GM12801 (cell line): ENCODE data around the gene ZNF618.

ENCODE experiments used
- TF ChIP-seq, protein P1 (sequence below): IDR thresholded peaks from one replicate; pipeline ENCODE4 v1.5.1; 2011; ENCODE audit warnings: control low read depth; ENCODE audit not compliant: insufficient read length; ENCODE audit errors: extremely low read depth

Gene ZNF618

DNA sequence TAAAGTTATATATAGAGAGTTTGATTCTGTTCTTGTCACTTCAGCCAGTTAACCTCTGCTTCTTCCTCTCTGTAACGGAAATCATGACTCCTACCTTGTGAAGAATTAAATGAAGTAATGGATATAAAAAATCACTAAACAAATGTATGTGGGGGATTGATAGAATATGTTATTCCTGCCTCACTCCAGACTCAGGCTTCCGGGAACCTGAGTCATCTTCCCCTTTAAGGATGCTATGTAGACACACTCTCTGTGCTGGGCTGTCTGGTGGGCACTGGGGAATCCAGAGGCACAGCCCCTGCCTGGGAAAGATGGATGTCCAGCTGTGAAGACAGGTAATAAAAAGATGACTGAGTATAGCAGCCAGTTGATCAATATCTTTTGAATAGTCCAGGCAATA lies 77.4 kb downstream of the ZNF618 start:
- TF ChIP-seq, protein P1, sequence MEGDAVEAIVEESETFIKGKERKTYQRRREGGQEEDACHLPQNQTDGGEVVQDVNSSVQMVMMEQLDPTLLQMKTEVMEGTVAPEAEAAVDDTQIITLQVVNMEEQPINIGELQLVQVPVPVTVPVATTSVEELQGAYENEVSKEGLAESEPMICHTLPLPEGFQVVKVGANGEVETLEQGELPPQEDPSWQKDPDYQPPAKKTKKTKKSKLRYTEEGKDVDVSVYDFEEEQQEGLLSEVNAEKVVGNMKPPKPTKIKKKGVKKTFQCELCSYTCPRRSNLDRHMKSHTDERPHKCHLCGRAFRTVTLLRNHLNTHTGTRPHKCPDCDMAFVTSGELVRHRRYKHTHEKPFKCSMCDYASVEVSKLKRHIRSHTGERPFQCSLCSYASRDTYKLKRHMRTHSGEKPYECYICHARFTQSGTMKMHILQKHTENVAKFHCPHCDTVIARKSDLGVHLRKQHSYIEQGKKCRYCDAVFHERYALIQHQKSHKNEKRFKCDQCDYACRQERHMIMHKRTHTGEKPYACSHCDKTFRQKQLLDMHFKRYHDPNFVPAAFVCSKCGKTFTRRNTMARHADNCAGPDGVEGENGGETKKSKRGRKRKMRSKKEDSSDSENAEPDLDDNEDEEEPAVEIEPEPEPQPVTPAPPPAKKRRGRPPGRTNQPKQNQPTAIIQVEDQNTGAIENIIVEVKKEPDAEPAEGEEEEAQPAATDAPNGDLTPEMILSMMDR, result no peak

DNA sequence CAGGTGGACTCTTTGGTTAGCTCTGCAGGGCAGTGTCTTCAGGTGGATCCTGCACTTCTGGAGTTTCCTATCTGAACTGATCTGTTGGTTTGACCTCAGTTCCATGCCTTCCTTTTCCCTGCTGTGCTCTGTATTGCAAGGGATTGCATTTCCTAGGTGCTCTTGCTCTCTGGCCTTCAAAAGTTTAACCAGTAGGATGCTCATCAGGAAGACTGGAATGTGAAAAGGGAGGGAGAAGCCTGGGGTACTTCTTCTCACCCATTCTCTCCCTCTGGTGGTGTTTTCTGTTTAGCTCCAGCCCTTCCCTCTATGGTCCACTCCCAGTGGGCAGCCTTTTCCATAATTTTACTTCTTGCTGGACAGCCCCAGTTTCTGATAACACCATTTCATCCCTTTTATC lies 78.5 kb downstream of the ZNF618 start:
- TF ChIP-seq, protein P1, result no peak

DNA sequence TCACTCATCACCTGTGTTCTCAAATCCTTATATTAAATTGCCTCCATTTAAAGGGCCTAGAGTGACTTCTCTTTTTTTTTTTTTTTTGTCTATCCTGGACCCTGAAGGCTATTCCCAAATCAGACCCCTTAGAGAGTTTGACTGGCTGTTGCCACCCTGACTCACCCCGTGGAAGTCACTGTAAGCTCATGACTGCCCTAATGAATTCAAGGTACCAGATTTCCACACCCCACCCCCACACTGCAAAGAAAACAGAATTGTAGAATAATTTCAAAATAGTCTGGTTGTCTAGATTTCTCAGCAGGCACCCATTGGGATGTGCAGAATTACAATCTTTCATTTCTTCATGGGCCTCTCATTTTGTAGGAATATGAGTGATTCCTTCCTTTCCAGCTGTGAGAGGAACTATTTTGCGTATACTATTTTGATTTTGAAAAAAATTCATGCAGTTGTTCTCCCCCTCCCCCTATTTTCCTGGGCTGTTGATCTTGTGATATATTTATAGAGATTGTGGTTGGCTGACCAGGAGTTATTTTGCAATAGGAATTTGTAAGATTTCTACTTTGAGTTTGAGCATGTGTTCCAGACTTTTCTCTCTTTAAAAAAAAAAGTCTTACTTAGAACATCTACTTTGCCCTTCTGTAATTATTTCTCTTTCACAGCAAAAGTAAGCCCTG lies 79.1 kb downstream of the ZNF618 start:
- TF ChIP-seq, protein P1, result no peak

- TF ChIP-seq, protein P1, result no peak
Observed at GRCh38 chr9:113956901-113957300, 80.8 kb downstream of the ZNF618 start.

DNA sequence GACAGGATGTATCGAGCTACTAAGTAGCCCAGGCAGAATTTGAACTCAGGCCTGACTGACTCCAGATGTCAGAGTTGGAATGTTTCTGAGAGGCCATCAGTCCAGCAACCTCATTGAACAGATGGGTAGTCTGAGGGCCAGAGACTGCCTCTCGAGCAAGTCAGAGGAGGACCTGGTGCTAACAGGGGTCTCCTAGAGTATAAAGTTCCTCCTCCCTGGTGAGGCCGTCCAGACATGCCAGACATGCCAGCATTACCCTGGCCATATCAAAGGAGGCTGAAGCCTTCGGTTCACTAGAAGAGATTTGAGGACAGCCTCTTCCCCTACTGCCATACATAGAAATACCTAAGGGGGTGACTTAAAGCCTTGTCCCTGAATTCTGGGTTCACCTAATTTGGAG lies 81.2 kb downstream of the ZNF618 start:
- TF ChIP-seq, protein P1, result no peak

- TF ChIP-seq, protein P1, result no peak
Observed at GRCh38 chr9:113957821-113958341, 81.8 kb downstream of the ZNF618 start.

DNA sequence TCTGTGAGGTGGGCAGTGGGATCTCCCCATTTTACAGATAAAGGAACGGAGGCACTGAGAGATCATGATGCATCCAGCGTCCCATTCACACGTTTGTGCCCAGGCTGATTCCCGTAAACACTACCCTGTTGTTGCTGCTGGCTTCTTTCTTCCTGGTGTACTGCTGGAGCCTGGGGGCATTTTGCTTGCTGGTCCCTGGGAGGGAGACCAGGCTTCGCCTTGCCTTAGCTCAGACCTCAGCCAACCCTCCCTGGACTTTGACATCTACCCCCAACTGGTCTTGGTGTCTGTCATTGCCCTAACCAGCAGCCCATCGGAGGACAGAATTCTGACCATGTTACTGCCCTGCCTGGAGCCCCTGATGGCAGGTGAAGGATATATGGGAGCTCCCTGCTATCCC lies 82.4 kb downstream of the ZNF618 start:
- TF ChIP-seq, protein P1, result no peak

- TF ChIP-seq, protein P1, result no peak
Observed at GRCh38 chr9:113960768-113961167, 84.7 kb downstream of the ZNF618 start.
